ENCODE data around the gene LETMD1. TPM values are rescaled to one million over a fixed set of nuclear protein-coding genes. Genes with fewer than 3 reads are reported as not detected.
"Not testable (repeated sequence)": the region's sequence is repeated elsewhere in the genome, so short reads cannot be mapped to it uniquely, and the experiment has no call there.

LETMD1 gene
- total RNA-seq, 4 donors from 2014 or later: 35.6 to 43.2 (median 42.1) TPM

DNA sequence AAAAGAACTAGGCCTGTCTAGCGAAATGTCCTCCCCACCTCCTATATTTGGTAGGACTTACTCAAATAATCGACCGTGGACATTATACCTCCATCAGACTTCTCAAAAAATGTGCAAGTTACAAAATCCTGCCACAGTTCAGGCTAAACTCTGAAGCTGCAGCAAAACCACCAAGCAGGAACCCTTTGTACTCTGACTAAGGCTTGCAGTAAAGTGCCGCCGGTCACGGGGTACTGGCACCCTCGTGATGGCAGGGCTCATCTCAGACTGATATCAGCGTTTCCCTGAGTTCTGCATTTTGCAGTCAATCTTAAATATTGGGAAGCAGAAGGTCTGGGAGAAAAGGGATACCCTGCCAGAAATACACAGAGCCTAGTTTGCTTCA, 39.1 kb upstream of the LETMD1 start:
- peaks cover 4 to 29% (median 21%) of the 10 kb centered on the region in 4 donors for H3K4me1 ChIP-seq
- H3K36me3 ChIP-seq: peaks cover 10 to 42% (median 32%) of the 10 kb centered on the region in 4 donors
- DNase-seq (ENCODE audit: extremely low spot score): no peak
- intact Hi-C loops (cut with DNase I): no loop called here
- H3K27me3 ChIP-seq: no peaks in the 10 kb centered on the region
- WGBS: 69% methylated on average over 8 of the region's 8 CpGs
- H3K9me3 ChIP-seq: no peaks in the 10 kb centered on the region
- H3K27ac ChIP-seq (replicated peaks in 1 of 4): peak overlapping the region in 3 of 4 donors; percentile 4 to 24 (median 20)
- peak overlapping the region in 1 of 4 donors; percentile 14 for H3K4me3 ChIP-seq
- TF ChIP-seq, protein P1, sequence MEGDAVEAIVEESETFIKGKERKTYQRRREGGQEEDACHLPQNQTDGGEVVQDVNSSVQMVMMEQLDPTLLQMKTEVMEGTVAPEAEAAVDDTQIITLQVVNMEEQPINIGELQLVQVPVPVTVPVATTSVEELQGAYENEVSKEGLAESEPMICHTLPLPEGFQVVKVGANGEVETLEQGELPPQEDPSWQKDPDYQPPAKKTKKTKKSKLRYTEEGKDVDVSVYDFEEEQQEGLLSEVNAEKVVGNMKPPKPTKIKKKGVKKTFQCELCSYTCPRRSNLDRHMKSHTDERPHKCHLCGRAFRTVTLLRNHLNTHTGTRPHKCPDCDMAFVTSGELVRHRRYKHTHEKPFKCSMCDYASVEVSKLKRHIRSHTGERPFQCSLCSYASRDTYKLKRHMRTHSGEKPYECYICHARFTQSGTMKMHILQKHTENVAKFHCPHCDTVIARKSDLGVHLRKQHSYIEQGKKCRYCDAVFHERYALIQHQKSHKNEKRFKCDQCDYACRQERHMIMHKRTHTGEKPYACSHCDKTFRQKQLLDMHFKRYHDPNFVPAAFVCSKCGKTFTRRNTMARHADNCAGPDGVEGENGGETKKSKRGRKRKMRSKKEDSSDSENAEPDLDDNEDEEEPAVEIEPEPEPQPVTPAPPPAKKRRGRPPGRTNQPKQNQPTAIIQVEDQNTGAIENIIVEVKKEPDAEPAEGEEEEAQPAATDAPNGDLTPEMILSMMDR (IDR thresholded peaks at IDR 0.05): no peak
- TF ChIP-seq POLR2AphosphoS5 (IDR thresholded peaks at IDR 0.05): peak; percentile 52

DNA sequence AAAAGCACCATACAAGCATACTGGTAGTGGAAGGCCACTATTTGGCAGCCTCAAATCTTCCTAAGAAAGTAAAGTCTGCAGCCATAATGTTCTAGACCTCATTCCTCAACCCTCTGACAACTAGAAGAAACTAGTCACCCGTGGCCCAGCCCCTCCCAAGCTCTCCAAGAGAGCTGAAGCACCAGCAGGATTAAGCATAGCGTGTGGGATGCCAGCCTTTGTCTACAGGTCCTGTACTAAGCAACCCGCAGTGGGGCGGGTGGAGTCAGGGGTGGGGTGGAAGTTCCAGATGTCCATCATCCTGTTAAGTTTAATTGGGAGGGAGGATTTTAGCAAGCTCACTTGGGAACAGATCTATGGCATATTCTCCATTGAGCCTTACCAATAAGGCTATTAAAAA, 36.2 kb upstream of the LETMD1 start:
- WGBS: 73% methylated on average over 4 of the region's 4 CpGs
- no peak for DNase-seq (ENCODE audit: extremely low spot score)
- Histone ChIP-seq H3K27me3 (no peaks in the 10 kb centered on the region), H3K4me3 (no peak overlapping the region), H3K4me1 (peaks cover 4 to 29% (median 21%) of the 10 kb centered on the region in 4 donors), H3K9me3 (no peaks in the 10 kb centered on the region), H3K27ac (replicated peaks in 1 of 4) (no peak overlapping the region), H3K36me3 (peaks cover 0 to 14% (median 8%) of the 10 kb centered on the region in 4 donors)
- TF ChIP-seq, protein P1 (IDR thresholded peaks at IDR 0.05): no peak
- TF ChIP-seq POLR2A (IDR thresholded peaks at IDR 0.05; ENCODE audit: low read depth) (no peak), POLR2AphosphoS5 (IDR thresholded peaks at IDR 0.05) (no peak), EP300 (IDR thresholded peaks at IDR 0.05) (no peak)
- intact Hi-C loops (cut with DNase I): no loop called here

DNA sequence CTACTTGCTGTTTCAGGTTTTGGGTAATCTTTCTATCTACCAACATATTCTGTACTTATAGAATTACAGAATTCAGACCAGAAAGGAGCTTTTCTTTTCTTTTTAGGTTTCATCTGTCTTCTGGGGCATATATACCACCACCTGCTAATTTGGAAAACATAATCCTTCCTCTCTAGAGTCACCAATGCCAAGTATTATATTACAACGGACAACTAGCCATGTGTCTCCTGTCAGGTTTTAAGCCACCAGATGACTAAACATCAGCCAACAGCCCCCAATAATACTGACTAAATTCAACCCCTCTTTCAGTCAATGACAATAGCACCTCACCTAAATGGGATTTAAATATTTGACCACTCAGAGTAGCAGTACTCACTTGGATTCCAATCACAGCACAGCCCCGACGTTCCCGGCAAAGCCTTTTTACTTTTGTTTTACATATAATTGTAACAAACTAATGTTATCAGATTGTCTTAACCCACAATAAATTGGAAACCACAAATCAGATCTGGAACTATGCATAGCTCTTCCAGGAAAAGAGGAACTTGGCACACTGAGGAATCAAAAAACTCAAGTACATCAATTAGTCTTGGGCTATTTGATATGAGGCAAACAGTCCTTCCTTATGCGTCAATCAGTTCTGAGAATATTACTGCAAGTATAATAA, 35.4 kb upstream of the LETMD1 start:
- Histone ChIP-seq H3K27ac (replicated peaks in 1 of 4) (no peak overlapping the region), H3K4me1 (peaks cover 4 to 29% (median 21%) of the 10 kb centered on the region in 4 donors), H3K27me3 (no peaks in the 10 kb centered on the region), H3K4me3 (no peak overlapping the region), H3K36me3 (peaks cover 0 to 6% (median 1%) of the 10 kb centered on the region in 4 donors), H3K9me3 (no peaks in the 10 kb centered on the region)
- DNase-seq (ENCODE audit: extremely low spot score): no peak
- intact Hi-C loops (cut with DNase I): no loop called here
- WGBS: 73% methylated on average over 5 of the region's 5 CpGs
- TF ChIP-seq POLR2A (IDR thresholded peaks at IDR 0.05; ENCODE audit: low read depth) (no peak), POLR2AphosphoS5 (IDR thresholded peaks at IDR 0.05) (no peak), EP300 (IDR thresholded peaks at IDR 0.05) (no peak)
- TF ChIP-seq, protein P1 (IDR thresholded peaks at IDR 0.05): no peak

DNA sequence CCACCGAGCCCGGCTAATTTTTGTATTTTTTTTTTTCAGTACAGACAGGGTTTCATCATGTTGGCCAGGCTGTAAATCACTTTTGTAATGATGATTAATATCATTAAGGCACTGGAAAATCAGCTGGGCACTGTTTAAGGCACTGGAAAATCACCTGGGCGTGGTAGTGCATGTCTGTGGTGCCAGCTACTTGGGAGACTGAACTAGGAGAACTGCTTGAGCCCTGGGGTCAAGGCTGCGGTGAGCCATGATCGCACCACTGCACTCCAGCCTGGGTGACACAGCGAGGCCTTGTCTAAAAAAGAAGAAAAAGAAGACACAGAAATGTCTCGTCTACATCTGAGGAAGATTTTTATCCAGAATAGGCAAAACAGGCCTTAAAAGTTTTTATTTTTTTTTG, 34.7 kb upstream of the LETMD1 start:
- H3K36me3 ChIP-seq: no peaks in the 10 kb centered on the region
- intact Hi-C loops (cut with DNase I): no loop called here
- no peaks in the 10 kb centered on the region for H3K27me3 ChIP-seq
- H3K4me1 ChIP-seq: peaks cover 4 to 29% (median 21%) of the 10 kb centered on the region in 4 donors
- no peak for DNase-seq (ENCODE audit: extremely low spot score)
- WGBS: 94% methylated on average over 7 of the region's 7 CpGs
- no peak overlapping the region for H3K4me3 ChIP-seq
- TF ChIP-seq POLR2AphosphoS5 (IDR thresholded peaks at IDR 0.05) (no peak), POLR2A (IDR thresholded peaks at IDR 0.05; ENCODE audit: low read depth) (no peak), EP300 (IDR thresholded peaks at IDR 0.05) (no peak)
- TF ChIP-seq, protein P1 (IDR thresholded peaks at IDR 0.05): no peak
- H3K27ac ChIP-seq (replicated peaks in 1 of 4): no peak overlapping the region
- no peaks in the 10 kb centered on the region for H3K9me3 ChIP-seq

DNA sequence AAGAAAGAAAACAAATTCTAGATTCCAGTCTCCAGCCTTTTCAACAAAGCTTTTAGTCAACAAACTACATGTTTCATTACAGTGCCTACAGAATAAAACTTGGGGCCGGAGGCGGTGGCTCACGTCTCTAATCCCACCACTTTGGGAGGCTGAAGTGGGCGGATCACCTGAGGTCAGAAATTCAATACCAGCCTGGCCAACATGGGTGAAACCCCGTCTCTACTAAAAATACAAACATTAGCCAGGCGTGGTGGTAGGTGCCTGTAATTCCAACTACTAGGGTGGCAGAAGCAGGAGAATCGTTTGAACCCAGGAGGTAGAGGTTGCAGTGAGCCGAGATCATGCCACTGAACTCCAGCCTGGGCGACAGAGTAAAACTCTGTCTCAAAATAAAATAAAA, 33.7 kb upstream of the LETMD1 start:
- H3K27me3 ChIP-seq; H3K4me3 ChIP-seq; H3K27ac ChIP-seq (replicated peaks in 1 of 4); intact Hi-C loops (cut with DNase I); DNase-seq (ENCODE audit: extremely low spot score); H3K36me3 ChIP-seq; H3K9me3 ChIP-seq: not testable (repeated sequence)
- peaks cover 4 to 26% (median 21%) of the 10 kb centered on the region in 4 donors for H3K4me1 ChIP-seq
- 89% methylated on average over 9 of the region's 9 CpGs for WGBS
